ENCODE results near the gene TMEM271.

The TMEM271 gene

DNA sequence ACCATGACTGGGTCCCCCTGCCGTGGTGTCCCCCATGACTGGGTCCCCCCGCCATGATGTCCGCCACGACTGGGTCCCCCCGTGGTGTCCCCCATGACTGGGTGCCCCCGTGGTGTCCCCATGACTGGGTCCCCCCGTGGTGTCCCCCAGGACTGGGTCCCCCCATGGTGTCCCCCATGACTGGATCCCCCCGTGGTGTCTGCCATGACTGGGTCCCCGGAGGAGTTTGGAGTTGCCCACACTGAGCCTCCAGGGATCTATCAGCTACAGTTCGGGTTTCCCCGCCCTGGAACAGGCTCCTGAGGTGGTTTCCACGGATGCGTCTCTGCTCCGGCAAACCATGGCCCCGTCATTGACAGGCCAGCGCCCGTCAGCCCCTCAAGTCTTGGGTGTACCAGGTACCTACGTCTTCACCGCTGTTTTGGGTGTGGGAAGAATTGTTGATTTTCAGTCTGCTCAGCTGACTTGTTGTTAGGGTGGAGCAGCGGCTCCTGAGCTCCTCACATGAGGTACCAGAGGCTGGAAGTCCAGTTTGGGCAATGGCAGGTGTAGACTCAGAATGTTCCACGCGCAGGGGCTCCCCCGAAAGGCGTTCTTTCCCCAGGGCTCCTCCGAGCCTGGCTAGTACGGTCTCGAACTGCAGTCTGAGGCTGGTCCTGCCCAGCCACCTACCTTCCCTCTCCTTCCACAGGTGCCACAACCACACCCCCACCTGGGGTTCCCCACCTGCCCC is 41.0 kb upstream of the TMEM271 start:
- 89% methylated on average over 24 of the region's 27 CpGs for WGBS
- no peak overlapping the region for H3K14ac ChIP-seq (ENCODE audit: low read length in 2 of 2)

DNA sequence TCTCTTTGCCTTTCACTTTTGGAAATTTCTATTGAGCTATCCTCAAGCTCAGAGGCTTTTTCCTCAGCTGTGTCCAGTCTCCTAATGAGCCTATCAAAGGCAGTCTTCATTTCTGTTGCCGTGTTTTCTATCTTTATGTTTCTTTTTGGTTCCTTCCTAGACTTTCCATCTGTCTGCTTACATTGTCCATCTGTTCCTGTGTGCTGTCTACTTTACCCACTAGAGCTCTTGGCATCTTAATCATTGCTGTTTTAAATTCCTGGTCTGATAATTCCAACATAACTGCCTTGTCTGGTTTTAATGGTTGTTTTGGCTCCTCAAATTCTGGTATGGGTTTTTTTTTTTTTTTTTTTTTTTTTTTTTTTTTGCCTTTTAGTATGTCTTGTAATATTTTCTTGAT is 40.0 kb upstream of the TMEM271 start:
- no peak overlapping the region for H3K4me3 ChIP-seq (ENCODE audit: insufficient read depth in 1 of 2, low read depth in 1 of 2, low read length in 2 of 2)
- H4K91ac ChIP-seq (ENCODE audit: low read length), result no peak overlapping the region
- H2AFZ ChIP-seq (ENCODE audit: low read depth, low read length), result no peak overlapping the region
- H3K9me3 ChIP-seq (ENCODE audit: control insufficient read depth, low read length), result no peaks in the 10 kb centered on the region
- H2BK5ac ChIP-seq (ENCODE audit: low read depth, low read length, poor library complexity, severe bottlenecking), result no peak overlapping the region
- no peaks in the 10 kb centered on the region for H3K79me1 ChIP-seq (replicated peaks; ENCODE audit: low read length, poor library complexity, severe bottlenecking)
- H2BK12ac ChIP-seq (ENCODE audit: low read length in 2 of 2), result no peak overlapping the region
- H2BK120ac ChIP-seq (ENCODE audit: low read depth, low read length), result no peak overlapping the region
- no peak overlapping the region for H3K4ac ChIP-seq (ENCODE audit: low read depth in 1 of 2, low read length in 2 of 2)
- H3K4me1 ChIP-seq (ENCODE audit: control insufficient read depth, insufficient read depth, low read depth, low read length), result peaks cover under 1% of the 10 kb centered on the region
- no peak overlapping the region for H3K23ac ChIP-seq (ENCODE audit: low read length in 2 of 2)
- H4K8ac ChIP-seq (ENCODE audit: low read length), result no peak overlapping the region
- no peak for DNase-seq
- WGBS, result 88% methylated on average over 1 of the region's 1 CpG
- no peak overlapping the region for H2AK5ac ChIP-seq (ENCODE audit: low read length, severe bottlenecking)
- no peaks in the 10 kb centered on the region for H3K36me3 ChIP-seq (ENCODE audit: control insufficient read depth in 1 of 2, insufficient read depth in 2 of 2, low read depth in 1 of 2, low read length in 2 of 2)
- H3K9ac ChIP-seq (ENCODE audit: low read length), result no peak overlapping the region
- H3K14ac ChIP-seq (ENCODE audit: low read length in 2 of 2), result no peak overlapping the region
- H3K4me2 ChIP-seq (ENCODE audit: low read length, poor library complexity, severe bottlenecking), result no peak overlapping the region
- H3K27ac ChIP-seq (ENCODE audit: low read length, poor library complexity, severe bottlenecking), result no peak overlapping the region
- H2BK15ac ChIP-seq (ENCODE audit: low read depth, poor library complexity, severe bottlenecking), result no peak overlapping the region
- no peak overlapping the region for H3K18ac ChIP-seq (ENCODE audit: low read depth in 1 of 2, low read length in 2 of 2)
- H3K27me3 ChIP-seq (ENCODE audit: control insufficient read depth in 1 of 2, insufficient read depth in 1 of 2, low read length in 2 of 2), result peaks cover 22 to 36% of the 10 kb centered on the region in 2 experiments

More for the DNA sequence above, 41.0 kb upstream of the TMEM271 start:
- Histone ChIP-seq H3K27me3 (ENCODE audit: control insufficient read depth in 1 of 2, insufficient read depth in 1 of 2, low read length in 2 of 2) (peaks cover 23 to 35% of the 10 kb centered on the region in 2 experiments), H2AFZ (ENCODE audit: low read depth, low read length) (no peak overlapping the region), H3K4ac (ENCODE audit: low read depth in 1 of 2, low read length in 2 of 2) (no peak overlapping the region), H3K4me3 (ENCODE audit: insufficient read depth in 1 of 2, low read depth in 1 of 2, low read length in 2 of 2) (no peak overlapping the region), H3K23ac (ENCODE audit: low read length in 2 of 2) (peak overlapping the region in 1 of 2 experiments; percentile 32), H3K9ac (ENCODE audit: low read length) (no peak overlapping the region), H3K79me1 (replicated peaks; ENCODE audit: low read length, poor library complexity, severe bottlenecking) (no peaks in the 10 kb centered on the region), H2BK120ac (ENCODE audit: low read depth, low read length) (no peak overlapping the region), H3K36me3 (ENCODE audit: control insufficient read depth in 1 of 2, insufficient read depth in 2 of 2, low read depth in 1 of 2, low read length in 2 of 2) (no peaks in the 10 kb centered on the region), H3K18ac (ENCODE audit: low read depth in 1 of 2, low read length in 2 of 2) (no peak overlapping the region), H3K4me2 (ENCODE audit: low read length, poor library complexity, severe bottlenecking) (no peak overlapping the region), H2BK5ac (ENCODE audit: low read depth, low read length, poor library complexity, severe bottlenecking) (no peak overlapping the region), H4K91ac (ENCODE audit: low read length) (no peak overlapping the region), H3K27ac (ENCODE audit: low read length, poor library complexity, severe bottlenecking) (no peak overlapping the region), H3K4me1 (ENCODE audit: control insufficient read depth, insufficient read depth, low read depth, low read length) (no peaks in the 10 kb centered on the region), H2AK5ac (ENCODE audit: low read length, severe bottlenecking) (no peak overlapping the region), H2BK15ac (ENCODE audit: low read depth, poor library complexity, severe bottlenecking) (no peak overlapping the region), H3K9me3 (ENCODE audit: control insufficient read depth, low read length) (no peaks in the 10 kb centered on the region), H4K8ac (ENCODE audit: low read length) (no peak overlapping the region), H2BK12ac (ENCODE audit: low read length in 2 of 2) (no peak overlapping the region)
- DNase-seq, result no peak

DNA sequence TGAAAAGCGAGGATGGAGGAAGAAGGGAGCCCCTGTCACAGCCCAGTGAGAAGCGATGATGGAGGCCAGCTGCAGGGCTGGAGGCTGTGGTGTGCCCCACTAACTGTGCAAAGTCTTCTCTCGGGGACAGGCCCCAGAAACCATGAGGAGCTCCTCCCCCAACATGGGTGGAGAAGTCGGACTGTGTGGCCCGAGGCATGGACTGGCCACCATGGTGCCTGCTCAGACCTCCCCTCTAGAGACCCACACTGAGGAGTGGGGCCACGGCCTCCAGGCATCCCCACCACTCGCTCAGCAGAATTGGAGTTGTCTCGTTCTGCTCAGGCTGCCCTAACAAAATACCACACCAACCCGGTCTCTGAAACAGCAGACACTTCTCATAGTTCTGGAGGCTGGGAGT is 37.0 kb upstream of the TMEM271 start:
- H3K36me3 ChIP-seq (ENCODE audit: control insufficient read depth in 1 of 2, insufficient read depth in 2 of 2, low read depth in 1 of 2, low read length in 2 of 2), result no peaks in the 10 kb centered on the region
- H2AFZ ChIP-seq (ENCODE audit: low read depth, low read length), result no peak overlapping the region
- DNase-seq, result no peak

DNA sequence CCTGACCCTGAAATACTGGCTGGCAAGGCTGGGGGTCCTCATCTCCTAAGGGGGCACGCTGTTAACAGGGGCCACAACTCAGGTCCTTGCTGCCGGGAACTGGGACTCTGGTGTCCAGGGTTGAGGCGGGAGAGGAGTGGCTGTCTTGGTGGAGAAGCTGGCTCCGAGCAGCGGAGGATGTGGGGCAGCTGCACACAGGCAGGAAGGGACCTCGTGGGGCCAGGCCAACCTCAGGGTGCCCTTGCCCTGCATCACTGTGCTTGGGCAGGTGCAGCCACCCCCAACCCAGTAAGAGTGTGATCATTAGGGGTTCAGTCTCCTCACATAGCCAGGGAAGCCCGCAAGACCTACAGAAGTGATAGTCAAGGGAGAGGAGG is 36.6 kb upstream of the TMEM271 start:
- H3K23ac ChIP-seq (ENCODE audit: low read length in 2 of 2), result no peak overlapping the region
- H3K36me3 ChIP-seq (ENCODE audit: control insufficient read depth in 1 of 2, insufficient read depth in 2 of 2, low read depth in 1 of 2, low read length in 2 of 2), result no peaks in the 10 kb centered on the region
- H3K4ac ChIP-seq (ENCODE audit: low read depth in 1 of 2, low read length in 2 of 2), result no peak overlapping the region
- H2BK15ac ChIP-seq (ENCODE audit: low read depth, poor library complexity, severe bottlenecking), result no peak overlapping the region
- H3K18ac ChIP-seq (ENCODE audit: low read depth in 1 of 2, low read length in 2 of 2), result no peak overlapping the region
- H3K27ac ChIP-seq (ENCODE audit: low read length, poor library complexity, severe bottlenecking), result no peak overlapping the region
- WGBS, result 83% methylated on average over 7 of the region's 7 CpGs
- no peak overlapping the region for H2AFZ ChIP-seq (ENCODE audit: low read depth, low read length)
- H3K14ac ChIP-seq (ENCODE audit: low read length in 2 of 2), result no peak overlapping the region
- no peak overlapping the region for H2BK12ac ChIP-seq (ENCODE audit: low read length in 2 of 2)
- no peak overlapping the region for H4K91ac ChIP-seq (ENCODE audit: low read length)
- H3K27me3 ChIP-seq (ENCODE audit: control insufficient read depth in 1 of 2, insufficient read depth in 1 of 2, low read length in 2 of 2), result peaks cover 21 to 40% of the 10 kb centered on the region in 2 experiments
- H3K4me1 ChIP-seq (ENCODE audit: control insufficient read depth, insufficient read depth, low read depth, low read length), result peaks cover 10% of the 10 kb centered on the region
- no peak overlapping the region for H3K9ac ChIP-seq (ENCODE audit: low read length)
- no peaks in the 10 kb centered on the region for H3K79me1 ChIP-seq (replicated peaks; ENCODE audit: low read length, poor library complexity, severe bottlenecking)
- no peaks in the 10 kb centered on the region for H3K9me3 ChIP-seq (ENCODE audit: control insufficient read depth, low read length)
- H2BK120ac ChIP-seq (ENCODE audit: low read depth, low read length), result no peak overlapping the region
- H2BK5ac ChIP-seq (ENCODE audit: low read depth, low read length, poor library complexity, severe bottlenecking), result no peak overlapping the region
- H2AK5ac ChIP-seq (ENCODE audit: low read length, severe bottlenecking), result no peak overlapping the region
- no peak for DNase-seq
- H3K4me2 ChIP-seq (ENCODE audit: low read length, poor library complexity, severe bottlenecking), result no peak overlapping the region
- H3K4me3 ChIP-seq (ENCODE audit: insufficient read depth in 1 of 2, low read depth in 1 of 2, low read length in 2 of 2), result no peak overlapping the region
- H4K8ac ChIP-seq (ENCODE audit: low read length), result no peak overlapping the region

More for the DNA sequence above, 37.0 kb upstream of the TMEM271 start:
- H4K8ac ChIP-seq (ENCODE audit: low read length), result no peak overlapping the region
- H3K23ac ChIP-seq (ENCODE audit: low read length in 2 of 2), result no peak overlapping the region
- 84% methylated on average over 9 of the region's 9 CpGs for WGBS
- H3K9me3 ChIP-seq (ENCODE audit: control insufficient read depth, low read length), result no peaks in the 10 kb centered on the region
- H3K18ac ChIP-seq (ENCODE audit: low read depth in 1 of 2, low read length in 2 of 2), result no peak overlapping the region
- H2BK5ac ChIP-seq (ENCODE audit: low read depth, low read length, poor library complexity, severe bottlenecking), result no peak overlapping the region
- H3K27me3 ChIP-seq (ENCODE audit: control insufficient read depth in 1 of 2, insufficient read depth in 1 of 2, low read length in 2 of 2), result peaks cover 21 to 38% of the 10 kb centered on the region in 2 experiments
- no peak overlapping the region for H2BK120ac ChIP-seq (ENCODE audit: low read depth, low read length)
- no peak overlapping the region for H3K4ac ChIP-seq (ENCODE audit: low read depth in 1 of 2, low read length in 2 of 2)
- no peak overlapping the region for H3K9ac ChIP-seq (ENCODE audit: low read length)
- H3K27ac ChIP-seq (ENCODE audit: low read length, poor library complexity, severe bottlenecking), result no peak overlapping the region
- no peak overlapping the region for H2AK5ac ChIP-seq (ENCODE audit: low read length, severe bottlenecking)
- no peaks in the 10 kb centered on the region for H3K79me1 ChIP-seq (replicated peaks; ENCODE audit: low read length, poor library complexity, severe bottlenecking)
- no peak overlapping the region for H3K14ac ChIP-seq (ENCODE audit: low read length in 2 of 2)
- no peak overlapping the region for H2BK15ac ChIP-seq (ENCODE audit: low read depth, poor library complexity, severe bottlenecking)
- H4K91ac ChIP-seq (ENCODE audit: low read length), result no peak overlapping the region
- no peak overlapping the region for H3K4me3 ChIP-seq (ENCODE audit: insufficient read depth in 1 of 2, low read depth in 1 of 2, low read length in 2 of 2)
- no peak overlapping the region for H3K4me2 ChIP-seq (ENCODE audit: low read length, poor library complexity, severe bottlenecking)
- H2BK12ac ChIP-seq (ENCODE audit: low read length in 2 of 2), result no peak overlapping the region
- peaks cover 10% of the 10 kb centered on the region for H3K4me1 ChIP-seq (ENCODE audit: control insufficient read depth, insufficient read depth, low read depth, low read length)

Data from mesenchymal stem cell (in vitro differentiated cells and primary cell).